Caco-2 (cell line): Measurements from ENCODE around the gene TAT. TPM values are rescaled to one million over a fixed set of nuclear protein-coding genes. Genes with fewer than 3 reads are reported as not detected.

Source experiments
- BruUV-seq: library from RNA; stranded (reverse); fragments of 400-500 nt; replicated peaks from 2 replicates; lab custom pipeline; 2021; lab: Mats Ljungman, UMichigan
- CTCF ChIA-PET: fragments of 300-600 bp; sonication (Branson Sonifier 250); formaldehyde crosslinking; loops from one replicate; lab custom pipeline; 2022; ENCODE audit warnings: antibody characterized with exemption; lab: Charles Lee
- POLR2A ChIA-PET: fragments of 300-600 bp; sonication (Branson Sonifier 250); formaldehyde crosslinking; loops from one replicate; lab custom pipeline; 2022; ENCODE audit warnings: antibody characterized with exemption; lab: Charles Lee
- DNase-seq, 2 experiments: peaks; one replicate each; pipeline versions ENCODE4 v3.0.0 to v3.0.0-alpha.2; 2020 to 2022
- H3K27me3 ChIP-seq: replicated peaks from 2 replicates; pipeline ENCODE4 v1.6.0; 2011; ENCODE audit warnings: low read length; ENCODE audit not compliant: control insufficient read depth, insufficient read depth
- H3K36me3 ChIP-seq: 2 replicates; pipeline ENCODE4 v1.5.1; 2011; ENCODE audit warnings: low read length; ENCODE audit not compliant: control insufficient read depth, insufficient read depth
- H3K4me1 ChIP-seq: fragments of 250-450 bp; sonication (Bioruptor Pico); 2 replicates; pipeline ENCODE4 v1.5.1; 2020; ENCODE audit warnings: mild to moderate bottlenecking
- H3K4me3 ChIP-seq: 2 replicates; pipeline ENCODE4 v1.5.1; 2011; ENCODE audit warnings: low read depth, mild to moderate bottlenecking, control low read depth, low read length
- H3K9me3 ChIP-seq: fragments of 250-450 bp; sonication (Bioruptor Pico); 2 replicates; pipeline ENCODE4 v1.5.1; 2020; ENCODE audit warnings: mild to moderate bottlenecking, moderate library complexity
- H3K27ac Mint-ChIP-seq: one replicate; pipeline ENCODE4 v1.8.0; 2022; ENCODE audit warnings: mixed read lengths; ENCODE audit not compliant: unreplicated experiment
- H3K27me3 Mint-ChIP-seq: one replicate; pipeline ENCODE4 v1.8.0; 2022; ENCODE audit warnings: mixed read lengths; ENCODE audit not compliant: insufficient read depth, unreplicated experiment
- H3K36me3 Mint-ChIP-seq: one replicate; pipeline ENCODE4 v1.8.0; 2022; ENCODE audit warnings: mild to moderate bottlenecking, mixed read lengths; ENCODE audit not compliant: insufficient read depth, unreplicated experiment
- H3K4me1 Mint-ChIP-seq: one replicate; pipeline ENCODE4 v1.8.0; 2022; ENCODE audit warnings: low read depth, mixed read lengths; ENCODE audit not compliant: unreplicated experiment
- H3K4me3 Mint-ChIP-seq: one replicate; pipeline ENCODE4 v1.8.0; 2022; ENCODE audit warnings: mild to moderate bottlenecking, moderate library complexity, mixed read lengths; ENCODE audit not compliant: unreplicated experiment
- H3K9me3 Mint-ChIP-seq: one replicate; pipeline ENCODE4 v1.8.0; 2022; ENCODE audit warnings: mixed read lengths; ENCODE audit not compliant: unreplicated experiment
- intact Hi-C: fragments of 100-400 bp; cut with micrococcal nuclease; formaldehyde crosslinking; loops from one replicate; pipeline ENCODE4 v1.10.0; 2022; ENCODE audit not compliant: unreplicated experiment
- total RNA-seq: library from RNA; stranded (reverse); gene quantifications from 2 replicates; pipeline ENCODE4 v1.2.3, GENCODE V29; 2022
- TF ChIP-seq, protein P1 (sequence below), 2 experiments: fragments of 200-600 bp in 1 of 2; IDR thresholded peaks; 1 replicate in 1 of 2; 2 replicates in 1 of 2; pipeline versions ENCODE4 v1.5.1 to v1.8.0; 2011 to 2022; ENCODE audit warnings: antibody characterized with exemption in 1 of 2, control low read depth in 1 of 2, inconsistent platforms in 1 of 2, low read depth in 1 of 2, low read length in 1 of 2, mild to moderate bottlenecking in 1 of 2, moderate library complexity in 1 of 2; ENCODE audit not compliant: insufficient read depth in 1 of 2, severe bottlenecking in 1 of 2, unreplicated experiment in 1 of 2

Gene TAT
- total RNA-seq, 1 experiment from 2014 or later, result not detected

DNA sequence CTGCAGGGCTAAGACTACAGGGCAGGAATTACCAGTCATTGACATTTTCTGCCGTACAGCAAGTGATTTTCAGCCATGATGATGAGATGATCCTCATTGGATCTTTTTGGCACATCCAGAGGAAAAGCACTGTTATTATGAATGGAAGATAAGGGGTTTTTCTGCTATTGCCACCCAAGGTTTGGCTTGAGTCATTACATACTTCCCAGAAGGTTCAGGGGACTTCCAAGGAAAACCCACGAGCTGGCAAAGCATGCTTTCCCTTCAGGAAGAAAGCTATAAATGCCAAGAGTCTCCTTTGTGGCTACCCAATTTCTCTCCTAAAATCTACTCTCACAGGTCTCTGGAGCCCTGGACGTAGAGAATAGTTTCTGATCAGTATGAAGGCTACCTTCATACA is 44.5 kb downstream of the TAT start:
- H3K4me3 Mint-ChIP-seq, result no peak overlapping the region
- intact Hi-C loops, result no loop called here
- H3K36me3 Mint-ChIP-seq, result no peaks in the 10 kb centered on the region
- Histone ChIP-seq H3K36me3 (no peaks in the 10 kb centered on the region), H3K27me3 (no peaks in the 10 kb centered on the region), H3K4me1 (no peaks in the 10 kb centered on the region), H3K9me3 (no peaks in the 10 kb centered on the region), H3K4me3 (no peak overlapping the region)
- CTCF ChIA-PET, result no interaction called here
- H3K27me3 Mint-ChIP-seq, result peaks cover 16% of the 10 kb centered on the region
- no peak overlapping the region for H3K27ac Mint-ChIP-seq
- DNase-seq, result no peak
- no peaks in the 10 kb centered on the region for H3K4me1 Mint-ChIP-seq
- TF ChIP-seq, protein P1, sequence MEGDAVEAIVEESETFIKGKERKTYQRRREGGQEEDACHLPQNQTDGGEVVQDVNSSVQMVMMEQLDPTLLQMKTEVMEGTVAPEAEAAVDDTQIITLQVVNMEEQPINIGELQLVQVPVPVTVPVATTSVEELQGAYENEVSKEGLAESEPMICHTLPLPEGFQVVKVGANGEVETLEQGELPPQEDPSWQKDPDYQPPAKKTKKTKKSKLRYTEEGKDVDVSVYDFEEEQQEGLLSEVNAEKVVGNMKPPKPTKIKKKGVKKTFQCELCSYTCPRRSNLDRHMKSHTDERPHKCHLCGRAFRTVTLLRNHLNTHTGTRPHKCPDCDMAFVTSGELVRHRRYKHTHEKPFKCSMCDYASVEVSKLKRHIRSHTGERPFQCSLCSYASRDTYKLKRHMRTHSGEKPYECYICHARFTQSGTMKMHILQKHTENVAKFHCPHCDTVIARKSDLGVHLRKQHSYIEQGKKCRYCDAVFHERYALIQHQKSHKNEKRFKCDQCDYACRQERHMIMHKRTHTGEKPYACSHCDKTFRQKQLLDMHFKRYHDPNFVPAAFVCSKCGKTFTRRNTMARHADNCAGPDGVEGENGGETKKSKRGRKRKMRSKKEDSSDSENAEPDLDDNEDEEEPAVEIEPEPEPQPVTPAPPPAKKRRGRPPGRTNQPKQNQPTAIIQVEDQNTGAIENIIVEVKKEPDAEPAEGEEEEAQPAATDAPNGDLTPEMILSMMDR (IDR thresholded peaks at IDR 0.05; ENCODE audit: insufficient read depth in 1 of 2, low read depth in 1 of 2, low read length in 1 of 2, severe bottlenecking in 1 of 2, unreplicated experiment in 1 of 2), result no peak
- H3K9me3 Mint-ChIP-seq, result no peaks in the 10 kb centered on the region
- BruUV-seq, result no TSS peak
- POLR2A ChIA-PET, result no interaction called here

- intact Hi-C loops, result no loop called here
- H3K36me3 ChIP-seq, result no peaks in the 10 kb centered on the region
- H3K9me3 ChIP-seq, result no peaks in the 10 kb centered on the region
- no peak for DNase-seq
- H3K4me1 ChIP-seq, result no peaks in the 10 kb centered on the region
- no peaks in the 10 kb centered on the region for H3K9me3 Mint-ChIP-seq
- ChIA-PET CTCF (interaction anchor here (0.6 to 0.7 kb wide), 2 partner anchors 14 to 116 kb away, joined by 6 to 8 read pairs; no protein-coding TSS in a partner anchor), POLR2A (no interaction called here)
- H3K4me3 ChIP-seq, result no peak overlapping the region
- BruUV-seq, result no TSS peak
- TF ChIP-seq, protein P1 (IDR thresholded peaks at IDR 0.05; ENCODE audit: insufficient read depth in 1 of 2, low read depth in 1 of 2, low read length in 1 of 2, severe bottlenecking in 1 of 2, unreplicated experiment in 1 of 2), result no peak
- H3K27ac Mint-ChIP-seq, result no peak overlapping the region
- H3K27me3 Mint-ChIP-seq, result peaks cover 19% of the 10 kb centered on the region
- no peaks in the 10 kb centered on the region for H3K27me3 ChIP-seq
- no peaks in the 10 kb centered on the region for H3K36me3 Mint-ChIP-seq
- no peaks in the 10 kb centered on the region for H3K4me1 Mint-ChIP-seq
- H3K4me3 Mint-ChIP-seq, result no peak overlapping the region
Observed at GRCh38 chr16:71528863-71529262, 48.0 kb downstream of the TAT start.

GRCh38 chr16:71528257-71528656 is 48.6 kb downstream of the TAT start:
- ChIA-PET CTCF (no interaction called here), POLR2A (no interaction called here)
- H3K36me3 ChIP-seq, result no peaks in the 10 kb centered on the region
- DNase-seq, result no peak
- Mint-ChIP-seq H3K27ac (no peak overlapping the region), H3K27me3 (peaks cover 19% of the 10 kb centered on the region), H3K4me3 (no peak overlapping the region), H3K9me3 (no peaks in the 10 kb centered on the region), H3K4me1 (no peaks in the 10 kb centered on the region), H3K36me3 (no peaks in the 10 kb centered on the region)
- BruUV-seq, result no TSS peak
- no peaks in the 10 kb centered on the region for H3K9me3 ChIP-seq
- no peaks in the 10 kb centered on the region for H3K4me1 ChIP-seq
- H3K27me3 ChIP-seq, result no peaks in the 10 kb centered on the region
- no peak overlapping the region for H3K4me3 ChIP-seq
- TF ChIP-seq, protein P1 (IDR thresholded peaks at IDR 0.05; ENCODE audit: insufficient read depth in 1 of 2, low read depth in 1 of 2, low read length in 1 of 2, severe bottlenecking in 1 of 2, unreplicated experiment in 1 of 2), result no peak
- intact Hi-C loops, result no loop called here
